Testis (tissue), 2 donors: Measurements from ENCODE around the gene PRDM2.

Experiments used
- POLR2A ChIP-seq: fragments of 450-650 bp; IDR thresholded peaks from one replicate; pipeline ENCODE4 v1.6.1; 2017; ENCODE audit warnings: antibody characterized with exemption, mild to moderate bottlenecking, moderate library complexity
- TF ChIP-seq, protein P1 (sequence below), 3 experiments: fragments of 450-650 bp in 2 of 3; fragments of 200-600 bp in 1 of 3; sonication (generic) in 1 of 3; IDR thresholded peaks; one replicate each; pipeline ENCODE4 v1.5.1; 2016 to 2019; ENCODE audit warnings: antibody characterized with exemption in 3 of 3, mild to moderate bottlenecking in 2 of 3, moderate library complexity in 1 of 3

DNA sequence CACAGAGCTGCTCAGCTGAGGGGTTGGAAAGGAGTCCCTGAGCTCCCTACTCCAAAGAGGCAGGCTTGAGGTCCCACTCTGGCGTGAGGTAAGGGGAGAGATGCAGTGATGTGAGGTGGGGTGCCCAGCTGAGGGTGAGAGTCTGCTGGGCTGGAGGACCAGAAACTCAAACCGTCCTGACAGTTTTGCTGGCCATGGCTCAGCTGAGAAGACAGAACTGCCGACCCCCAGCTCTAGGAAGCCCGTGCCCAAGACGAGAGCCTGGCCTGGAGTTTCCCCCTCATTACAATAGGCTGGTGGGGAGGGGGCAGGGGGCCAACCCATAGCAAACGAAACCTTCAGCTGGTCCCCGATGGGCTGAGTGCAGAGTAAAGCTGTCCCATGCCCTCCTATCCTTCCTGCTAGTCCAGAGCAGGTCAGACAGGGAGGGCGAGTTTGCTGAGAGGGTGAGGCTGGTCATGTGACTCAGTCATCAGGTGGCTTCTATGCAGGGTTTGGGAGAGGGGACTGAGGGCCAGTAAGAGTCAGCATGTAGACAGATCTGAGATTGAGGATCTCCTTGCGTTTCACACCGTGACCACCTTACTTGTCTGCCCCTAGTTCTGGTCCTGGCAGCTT lies 129.3 kb downstream of the PRDM2 start:
- TF ChIP-seq, protein P1, sequence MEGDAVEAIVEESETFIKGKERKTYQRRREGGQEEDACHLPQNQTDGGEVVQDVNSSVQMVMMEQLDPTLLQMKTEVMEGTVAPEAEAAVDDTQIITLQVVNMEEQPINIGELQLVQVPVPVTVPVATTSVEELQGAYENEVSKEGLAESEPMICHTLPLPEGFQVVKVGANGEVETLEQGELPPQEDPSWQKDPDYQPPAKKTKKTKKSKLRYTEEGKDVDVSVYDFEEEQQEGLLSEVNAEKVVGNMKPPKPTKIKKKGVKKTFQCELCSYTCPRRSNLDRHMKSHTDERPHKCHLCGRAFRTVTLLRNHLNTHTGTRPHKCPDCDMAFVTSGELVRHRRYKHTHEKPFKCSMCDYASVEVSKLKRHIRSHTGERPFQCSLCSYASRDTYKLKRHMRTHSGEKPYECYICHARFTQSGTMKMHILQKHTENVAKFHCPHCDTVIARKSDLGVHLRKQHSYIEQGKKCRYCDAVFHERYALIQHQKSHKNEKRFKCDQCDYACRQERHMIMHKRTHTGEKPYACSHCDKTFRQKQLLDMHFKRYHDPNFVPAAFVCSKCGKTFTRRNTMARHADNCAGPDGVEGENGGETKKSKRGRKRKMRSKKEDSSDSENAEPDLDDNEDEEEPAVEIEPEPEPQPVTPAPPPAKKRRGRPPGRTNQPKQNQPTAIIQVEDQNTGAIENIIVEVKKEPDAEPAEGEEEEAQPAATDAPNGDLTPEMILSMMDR (IDR thresholded peaks at IDR 0.05), result no peak
- TF ChIP-seq POLR2A, result no peak
